Activated naive CD4-positive, alpha-beta T cell treated with anti-CD3 and anti-CD28 coated beads, Interleukin-2, amount 50 U/mL, for 16 hours (primary cell): Measurements from ENCODE around the gene DACH1.

Experiments used
- DNase-seq: peaks from one replicate; pipeline ENCODE4 v3.0.0-alpha.2; 2020

DACH1 gene

GRCh38 chr13:71685072-71685471 is 181.9 kb downstream of the DACH1 start:
- no peak for DNase-seq

- DNase-seq = no peak
Measured at GRCh38 chr13:71681901-71682613, 184.9 kb downstream of the DACH1 start.

- no peak for DNase-seq
Measured at GRCh38 chr13:71677124-71677523, 189.9 kb downstream of the DACH1 start.

- no peak for DNase-seq
Measured at GRCh38 chr13:71672512-71672911, 194.5 kb downstream of the DACH1 start.

- DNase-seq = no peak
Measured at GRCh38 chr13:71663431-71663830, 203.6 kb downstream of the DACH1 start.

GRCh38 chr13:71661921-71662320 is 205.1 kb downstream of the DACH1 start:
- no peak for DNase-seq

- DNase-seq = no peak
Measured at GRCh38 chr13:71659404-71659803, 207.6 kb downstream of the DACH1 start.

- DNase-seq = no peak
Measured at GRCh38 chr13:71645467-71645866, 221.5 kb downstream of the DACH1 start.

- no peak for DNase-seq
Measured at GRCh38 chr13:71644579-71644978, 222.4 kb downstream of the DACH1 start.

GRCh38 chr13:71643448-71643860 is 223.6 kb downstream of the DACH1 start:
- no peak for DNase-seq

GRCh38 chr13:71638751-71639150 is 228.3 kb downstream of the DACH1 start:
- DNase-seq = no peak

GRCh38 chr13:71634602-71635443 is 232.2 kb downstream of the DACH1 start:
- no peak for DNase-seq

- DNase-seq = no peak
Measured at GRCh38 chr13:71634182-71634581, 232.8 kb downstream of the DACH1 start.

- no peak for DNase-seq
Measured at GRCh38 chr13:71632721-71633120, 234.3 kb downstream of the DACH1 start.

- DNase-seq = no peak
Measured at GRCh38 chr13:71632206-71632605, 234.8 kb downstream of the DACH1 start.

- DNase-seq = no peak
Measured at GRCh38 chr13:71629167-71629566, 237.8 kb downstream of the DACH1 start.

GRCh38 chr13:71626421-71627117 is 240.4 kb downstream of the DACH1 start:
- no peak for DNase-seq

GRCh38 chr13:71625694-71626093 is 241.3 kb downstream of the DACH1 start:
- DNase-seq = no peak

GRCh38 chr13:71624653-71625600 is 242.1 kb downstream of the DACH1 start:
- DNase-seq = no peak

- no peak for DNase-seq
Measured at GRCh38 chr13:71621174-71622124, 245.6 kb downstream of the DACH1 start.

GRCh38 chr13:71619096-71619495 is 247.9 kb downstream of the DACH1 start:
- no peak for DNase-seq
